GM21381 (cell line): ENCODE results near the gene KMO.
A peak's percentile ranks its signal among the peaks of the same experiment; 100 is the strongest.

ENCODE experiments used
- ATAC-seq: cut with Tn5 transposase; IDR thresholded peaks from one replicate; pipeline ENCODE4 v1.9.1; 2021; ENCODE audit warnings: mild to moderate bottlenecking, moderate library complexity; ENCODE audit not compliant: unreplicated experiment

KMO gene

GRCh38 chr1:241622669-241623068 lies 90.5 kb downstream of the KMO start:
- ATAC-seq = no peak

- ATAC-seq = no peak
These were observed 92.8 kb downstream of the KMO start for GRCh38 chr1:241624935-241625334.

DNA sequence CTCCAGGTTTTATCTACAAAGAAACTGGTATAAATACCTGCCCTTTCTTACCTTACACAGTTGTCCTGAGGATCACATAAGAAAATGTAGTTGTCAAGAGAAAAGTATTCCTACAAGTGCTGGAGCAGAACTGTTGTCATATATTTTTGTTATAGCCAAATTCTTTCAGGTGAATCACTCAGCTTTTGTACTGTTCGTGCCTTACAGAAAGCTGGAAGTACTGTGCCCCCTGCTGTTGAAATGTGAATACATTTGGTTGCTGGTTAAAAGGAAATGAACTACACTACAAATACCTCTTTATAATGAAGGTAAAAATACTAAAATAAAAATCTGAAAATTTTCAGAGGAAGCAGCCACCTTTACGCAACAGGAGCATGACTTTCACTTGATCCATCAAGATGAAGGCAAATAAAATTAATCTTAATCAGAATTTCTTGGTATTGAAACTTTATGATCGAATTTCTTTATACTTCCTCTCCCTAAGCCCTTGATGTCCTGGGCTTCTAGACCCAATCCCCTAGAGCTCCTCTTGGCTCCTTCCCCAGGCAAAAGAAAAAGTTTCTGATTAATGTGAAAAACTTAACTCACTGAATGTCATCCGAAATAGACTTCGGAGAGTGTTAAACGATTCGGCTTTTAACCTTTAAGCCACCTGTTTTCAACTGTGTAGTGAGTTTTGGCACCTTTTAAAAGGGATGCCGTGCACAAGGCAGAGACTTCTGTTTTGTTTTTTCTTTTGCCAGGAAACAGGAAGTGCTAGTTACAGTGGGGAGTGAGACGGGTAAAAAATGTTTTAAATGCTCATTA lies 95.5 kb downstream of the KMO start:
- peak; percentile 78 for ATAC-seq

GRCh38 chr1:241630005-241630404 lies 97.8 kb downstream of the KMO start:
- no peak for ATAC-seq

GRCh38 chr1:241630476-241630875 lies 98.3 kb downstream of the KMO start:
- no peak for ATAC-seq

GRCh38 chr1:241630899-241631298 lies 98.7 kb downstream of the KMO start:
- ATAC-seq = no peak

DNA sequence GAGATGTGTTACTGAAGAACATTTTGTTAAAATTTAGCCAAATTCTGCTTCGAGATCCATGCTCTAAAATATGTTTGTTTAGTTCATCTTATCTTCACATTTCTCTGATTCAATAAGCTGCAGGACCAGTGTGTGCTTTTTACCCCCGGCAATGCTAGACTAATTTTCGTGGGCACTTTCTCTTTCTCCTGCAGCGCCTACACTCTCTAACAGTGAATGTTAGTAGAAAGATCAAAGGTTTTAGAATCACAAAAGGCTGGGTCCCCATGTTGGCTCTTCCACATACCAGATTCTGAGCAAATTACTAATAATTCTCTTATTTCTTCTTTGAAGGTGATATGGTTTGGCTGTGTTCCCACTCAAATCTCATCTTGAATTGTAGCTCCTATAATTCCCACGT lies 99.5 kb downstream of the KMO start:
- no peak for ATAC-seq

DNA sequence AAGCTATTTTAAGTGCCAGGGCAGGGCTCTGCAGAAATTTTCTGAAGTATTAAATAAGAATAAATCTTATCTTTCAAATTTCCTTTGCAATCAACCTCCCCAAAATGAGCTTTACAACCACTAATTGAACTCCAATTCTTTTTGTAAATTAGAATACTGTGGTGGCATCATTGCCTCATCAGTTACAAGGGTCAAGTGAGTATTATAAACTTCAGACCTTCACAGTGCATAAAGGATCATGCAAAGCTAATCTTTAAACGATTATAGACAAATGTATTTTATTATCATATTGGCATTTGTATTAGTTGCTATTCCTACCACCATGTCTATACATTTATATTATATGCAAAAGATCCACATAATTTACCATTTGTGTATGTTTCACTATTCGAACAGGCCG lies 100.8 kb downstream of the KMO start:
- no peak for ATAC-seq

DNA sequence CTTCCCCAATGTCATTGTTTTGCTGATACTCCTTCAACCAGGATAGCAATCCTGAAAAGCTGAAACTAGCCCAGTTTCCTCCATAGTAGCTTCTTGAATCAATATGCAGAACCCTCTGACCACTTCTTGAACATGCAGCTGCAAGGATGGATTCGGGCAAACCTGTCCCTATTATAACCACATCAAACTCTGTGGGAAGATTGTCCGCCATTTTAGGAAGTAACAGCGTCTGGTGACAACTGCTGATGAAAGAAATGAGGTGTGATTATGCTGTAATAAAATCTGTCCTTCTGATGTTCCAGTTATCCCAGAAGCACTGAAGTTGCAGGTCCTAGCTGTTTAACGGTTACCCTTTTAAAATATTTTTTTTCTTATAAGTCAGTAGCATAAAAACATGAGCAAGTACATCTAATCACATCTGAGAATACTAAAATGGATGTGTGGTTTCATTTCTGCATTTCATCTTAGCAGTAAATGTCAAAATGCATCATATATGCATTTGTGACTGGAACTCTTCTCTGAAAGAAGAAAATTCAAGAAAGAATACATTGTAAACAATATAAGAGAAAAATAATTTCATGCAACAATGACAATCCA lies 103.5 kb downstream of the KMO start:
- no peak for ATAC-seq

- no peak for ATAC-seq
These were observed 104.1 kb downstream of the KMO start for GRCh38 chr1:241636291-241636690.

- ATAC-seq = no peak
These were observed 104.9 kb downstream of the KMO start for GRCh38 chr1:241637046-241637590.

DNA sequence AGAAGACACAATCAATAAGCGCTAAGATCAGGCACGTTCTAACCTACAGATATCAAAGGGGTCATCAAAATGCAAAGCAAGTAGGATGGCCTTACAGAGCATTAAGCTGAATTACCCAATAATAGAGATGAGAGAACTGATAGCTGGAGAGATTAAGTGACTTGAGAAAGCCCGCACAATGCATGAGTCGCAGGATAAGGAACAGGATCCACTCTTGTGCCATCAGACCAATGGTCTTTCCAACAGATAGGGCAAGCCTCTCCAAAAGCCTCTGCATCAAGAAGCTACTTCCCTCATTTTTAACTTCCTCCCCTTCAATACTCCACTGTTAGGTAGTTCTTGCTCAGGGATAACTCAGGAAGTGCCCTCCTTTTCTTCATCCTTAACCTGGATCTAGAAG lies 105.4 kb downstream of the KMO start:
- no peak for ATAC-seq

DNA sequence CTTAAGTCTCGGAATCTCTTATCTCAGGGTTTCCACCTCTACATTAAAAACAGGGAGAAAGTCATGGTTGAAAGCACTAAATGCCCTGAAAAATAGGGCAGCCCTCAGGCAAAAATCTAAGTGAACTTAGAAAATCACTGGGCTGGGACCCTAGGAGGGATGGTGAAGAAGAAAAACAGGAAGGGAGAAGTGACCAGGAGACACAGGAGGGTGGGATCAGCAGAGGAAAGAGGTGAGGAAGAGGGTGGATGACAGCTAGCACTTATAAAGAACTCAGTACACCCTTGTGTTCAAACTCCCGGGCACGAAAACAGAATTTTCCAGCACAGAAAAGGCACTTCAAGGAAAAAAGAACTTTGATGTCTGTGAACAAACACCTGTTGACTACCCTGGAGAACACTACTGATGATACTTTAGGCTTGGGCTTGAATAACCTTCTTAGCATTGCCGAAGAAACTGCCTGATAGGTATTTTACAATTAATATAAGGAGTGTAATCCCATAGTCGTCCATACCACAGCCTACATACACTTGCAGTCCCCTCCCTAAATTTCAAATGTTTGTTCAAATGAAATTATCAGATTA lies 106.0 kb downstream of the KMO start:
- no peak for ATAC-seq

DNA sequence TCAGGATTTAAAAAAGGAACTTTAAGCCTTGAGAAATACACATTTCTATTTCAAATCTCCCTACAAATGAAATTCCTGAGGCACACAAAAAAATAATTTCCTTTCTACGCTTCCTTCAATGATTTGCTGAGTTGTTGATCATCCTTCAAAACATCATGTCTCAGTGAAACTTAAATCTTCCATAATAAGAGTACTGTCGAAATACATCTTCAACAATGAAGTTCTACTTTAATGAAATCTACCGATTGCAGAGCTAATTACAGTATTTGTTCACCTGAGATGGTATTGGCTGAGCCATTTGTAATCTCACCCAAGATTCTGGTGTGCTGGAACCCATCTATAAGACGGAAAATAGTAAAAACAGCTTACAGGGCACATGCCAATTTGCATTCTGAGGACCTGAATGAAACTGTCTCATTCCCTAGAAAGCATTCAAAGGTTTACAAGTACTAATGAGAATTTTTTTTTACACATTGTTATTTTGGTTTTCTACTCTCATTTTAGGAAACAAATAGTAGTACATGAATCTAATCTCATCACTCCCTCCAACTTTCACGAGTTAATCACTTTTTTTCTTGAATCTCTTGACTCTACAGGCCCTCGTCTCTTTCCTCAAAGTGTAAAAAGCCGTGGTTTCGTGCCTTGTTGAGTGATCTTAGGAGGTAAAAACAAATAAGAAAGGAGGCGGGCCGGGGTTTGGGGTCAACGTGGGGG lies 106.9 kb downstream of the KMO start:
- ATAC-seq = no peak

DNA sequence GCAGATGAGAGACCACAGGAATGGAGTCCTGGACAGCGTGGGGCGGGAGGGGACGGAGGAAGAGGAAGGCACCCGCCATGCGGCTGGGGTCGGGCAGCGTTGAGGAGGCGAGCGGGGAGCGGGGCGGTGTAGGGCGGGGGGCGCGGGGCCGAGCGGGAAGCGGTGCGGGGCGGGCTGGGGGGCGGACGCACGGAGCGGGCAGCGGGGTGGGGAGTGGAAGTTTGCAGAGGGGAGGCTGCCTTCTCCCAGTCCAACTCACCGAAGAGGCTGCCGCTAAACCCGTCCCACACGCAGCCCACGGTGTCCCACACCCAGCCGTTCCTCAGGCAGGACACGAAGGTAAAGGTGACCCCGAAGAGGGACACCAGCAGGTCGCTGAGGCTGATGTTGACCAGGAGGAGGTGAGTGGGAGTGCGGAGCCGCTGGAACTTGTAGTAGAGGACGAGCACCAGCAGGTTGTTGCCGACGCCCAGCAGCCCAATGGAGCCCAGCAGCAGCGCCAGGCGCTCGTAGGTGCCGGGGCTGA lies 107.5 kb downstream of the KMO start:
- peak; percentile 49 for ATAC-seq

DNA sequence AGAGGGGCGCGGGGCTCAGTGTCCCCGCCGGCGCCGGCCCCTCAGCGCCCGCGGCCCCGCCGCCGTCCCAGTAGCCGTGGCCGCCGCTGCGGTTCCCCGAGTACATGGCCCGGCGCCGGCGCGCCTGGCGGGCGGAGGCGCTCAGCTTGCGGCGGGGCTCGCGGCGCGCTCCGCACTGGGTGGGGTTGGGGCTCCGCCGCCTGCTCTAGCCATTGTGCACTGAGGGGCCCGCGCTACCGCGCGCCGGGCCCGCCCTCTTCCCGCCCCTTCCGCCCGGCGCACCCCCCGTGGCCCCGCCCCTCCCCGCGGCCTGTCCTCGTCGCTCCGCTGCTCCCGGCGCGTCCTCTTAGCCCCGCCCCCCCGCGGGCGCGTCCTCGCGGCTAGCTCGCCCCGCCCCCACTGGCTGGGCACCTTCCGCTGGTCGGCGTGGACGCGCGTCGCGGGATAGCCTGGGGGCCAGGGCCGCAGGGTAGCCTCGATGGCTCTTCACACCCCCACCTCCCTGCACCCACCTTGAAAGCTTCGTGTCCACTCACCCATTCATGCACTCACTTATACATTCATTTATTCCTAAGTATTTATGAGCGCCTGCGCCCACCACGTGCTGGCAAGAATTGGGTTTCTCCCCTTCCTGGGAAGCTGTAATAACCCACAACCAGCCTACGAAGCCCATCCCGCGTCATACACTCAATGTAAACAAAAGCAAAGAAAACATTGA lies 108.1 kb downstream of the KMO start, which contains the start of the genes CHML and OPN3:
TSS of gene CHML (minus strand) at position 221 of the 718 bp plus-strand sequence. CDS start 4,603 bp downstream, outside the sequence.
TSS of gene OPN3 (minus strand) at position 221 of the 718 bp plus-strand sequence. CDS start at position 106, 115 bp downstream.
- ATAC-seq = peak; percentile 90

DNA sequence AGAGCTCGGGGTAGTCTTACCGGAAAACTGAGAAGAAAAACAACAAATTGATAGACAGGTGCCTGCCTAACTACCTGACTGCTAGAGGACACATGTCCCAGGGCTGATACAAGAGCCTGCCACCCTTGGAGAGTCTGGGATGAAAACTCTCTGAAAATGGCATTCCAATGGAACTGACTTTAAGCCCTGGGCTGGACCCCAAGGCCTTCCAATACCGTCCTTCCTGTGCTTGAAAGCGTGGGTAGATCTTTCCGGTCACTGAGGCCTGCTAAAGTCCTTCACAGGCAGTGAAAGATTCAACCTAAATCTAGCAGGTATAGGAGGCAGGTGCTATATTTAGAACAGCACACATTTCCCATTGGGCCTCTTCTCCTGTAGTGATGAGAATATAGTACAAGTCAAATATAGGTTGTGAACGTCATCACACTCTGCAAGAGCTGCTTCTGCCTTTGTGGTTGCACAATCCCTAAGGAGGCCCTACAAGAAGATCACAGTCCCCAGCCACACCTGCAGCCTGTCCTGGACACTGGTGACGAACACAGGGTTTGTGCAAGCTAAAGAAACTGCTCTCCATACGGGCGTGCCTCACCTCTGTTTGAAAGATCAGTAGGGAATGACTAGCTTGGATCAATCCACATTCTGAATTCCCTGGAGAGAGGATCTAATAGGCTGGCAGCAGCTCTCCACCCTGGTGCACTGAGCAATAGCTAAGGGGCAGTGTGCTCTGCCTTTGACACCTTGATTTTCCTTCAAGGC lies 108.9 kb downstream of the KMO start:
- ATAC-seq = no peak

DNA sequence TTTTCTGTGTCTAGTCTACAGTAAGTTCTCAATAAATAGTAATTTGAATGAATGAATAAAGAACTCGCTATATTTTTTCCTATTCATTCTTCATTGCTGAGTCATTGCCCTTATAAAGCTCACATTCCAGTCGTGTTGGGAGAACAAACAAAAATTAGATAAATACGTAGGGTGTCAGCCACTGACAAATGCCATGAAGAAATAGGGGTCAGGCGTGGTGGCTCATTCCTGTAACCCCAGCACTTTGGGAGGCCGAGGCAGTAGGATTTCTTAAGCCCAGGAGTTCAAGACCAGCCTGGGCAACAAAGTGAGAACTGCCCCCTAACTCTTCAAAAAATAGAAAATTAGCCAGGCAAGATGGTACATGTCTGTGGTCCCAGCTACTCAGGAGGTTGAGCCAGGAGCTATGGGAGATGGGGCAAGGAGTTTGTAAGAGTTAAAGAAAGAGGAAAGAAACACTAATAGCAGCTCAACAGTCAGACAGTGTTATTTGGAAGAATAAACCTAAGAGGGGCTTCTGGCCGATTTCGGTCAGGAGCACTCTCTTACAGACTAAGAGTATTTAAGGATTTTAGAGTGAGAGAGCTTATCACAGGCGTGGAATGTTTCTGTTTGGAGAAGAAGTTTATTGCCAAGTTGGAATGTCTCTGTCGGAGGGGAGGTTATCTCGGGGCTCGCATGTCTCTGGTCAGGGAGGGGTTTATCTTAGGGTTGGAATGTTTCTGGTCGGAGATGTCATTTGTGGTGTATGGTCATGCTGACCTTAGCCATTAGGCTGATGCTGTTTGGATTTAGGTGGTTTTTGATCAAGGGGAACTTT lies 109.8 kb downstream of the KMO start:
- no peak for ATAC-seq

DNA sequence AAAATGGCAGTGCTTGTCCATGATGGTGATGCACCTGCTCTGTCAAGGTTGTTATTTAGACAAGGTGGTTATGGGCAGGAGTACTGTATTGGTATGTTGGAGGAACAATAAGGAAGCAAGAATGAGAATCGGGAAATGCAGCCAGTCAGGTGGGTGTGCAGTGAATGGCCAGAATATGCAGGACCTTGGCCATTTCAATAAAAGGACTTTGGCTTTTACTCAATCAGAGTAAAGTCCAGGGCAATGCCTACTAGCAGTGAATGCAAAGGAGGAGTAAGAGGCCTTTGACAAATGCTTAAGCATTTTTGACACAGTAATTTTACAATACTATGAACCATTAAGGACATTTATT lies 110.4 kb downstream of the KMO start:
- ATAC-seq = no peak
